Liver (tissue), 10 donors: ENCODE results near the gene HPRT1. TPM values are rescaled to one million over a fixed set of nuclear protein-coding genes. Genes with fewer than 3 reads are reported as not detected.
A peak's percentile ranks its signal among the peaks of the same experiment; 100 is the strongest.

Experiments
- DNase-seq: peaks from one replicate; pipeline ENCODE4 v3.0.0-alpha.2; 2017; ENCODE audit warnings: low spot score
- H3K27ac ChIP-seq, 2 donors: one replicate each; pipeline ENCODE4 v1.7.0; 2013; ENCODE audit warnings: inconsistent platforms in 2 of 2, low read length in 2 of 2, control low read depth in 1 of 2, low read depth in 1 of 2, mild to moderate bottlenecking in 1 of 2
- H3K27me3 ChIP-seq, 4 donors: one replicate each; pipeline versions ENCODE4 v1.6.1 to v1.7.0; 2013; ENCODE audit warnings: low read length in 3 of 4, inconsistent platforms in 1 of 4, mild to moderate bottlenecking in 1 of 4, moderate library complexity in 1 of 4; ENCODE audit not compliant: control insufficient read depth in 4 of 4, insufficient read depth in 4 of 4
- H3K36me3 ChIP-seq, 4 donors: one replicate each; pipeline versions ENCODE4 v1.6.1 to v1.7.0; 2013; ENCODE audit warnings: low read length in 3 of 4, mild to moderate bottlenecking in 3 of 4, low read depth in 1 of 4, moderate library complexity in 1 of 4; ENCODE audit not compliant: control insufficient read depth in 4 of 4, insufficient read depth in 3 of 4
- H3K4me1 ChIP-seq, 4 donors: one replicate each; pipeline versions ENCODE4 v1.6.1 to v1.7.0; 2013; ENCODE audit warnings: low read length in 3 of 4, mild to moderate bottlenecking in 3 of 4, moderate library complexity in 1 of 4; ENCODE audit not compliant: control insufficient read depth in 4 of 4, insufficient read depth in 4 of 4
- H3K4me3 ChIP-seq, 3 donors: one replicate each; pipeline versions ENCODE4 v1.6.1 to v1.7.0; 2013; ENCODE audit warnings: low read length in 3 of 3, control low read depth in 1 of 3, low read depth in 1 of 3, mild to moderate bottlenecking in 1 of 3
- H3K9ac ChIP-seq, 2 donors: one replicate each; pipeline ENCODE4 v1.7.0; 2013; ENCODE audit warnings: low read length in 2 of 2, mild to moderate bottlenecking in 2 of 2, moderate library complexity in 2 of 2, control low read depth in 1 of 2, low read depth in 1 of 2
- H3K9me3 ChIP-seq, 4 donors: one replicate each; pipeline versions ENCODE4 v1.6.1 to v1.7.0; 2013; ENCODE audit warnings: low read length in 3 of 4; ENCODE audit not compliant: control insufficient read depth in 4 of 4
- FOXA2 ChIP-seq: IDR thresholded peaks from 2 replicates; pipeline ENCODE4 v1.6.1; 2016; ENCODE audit warnings: antibody characterized with exemption
- HNF4A ChIP-seq, 2 donors: conservative IDR thresholded peaks; 2 replicates each; pipeline ENCODE4 v1.6.1; 2016; ENCODE audit warnings: antibody characterized with exemption in 2 of 2, mild to moderate bottlenecking in 2 of 2
- HNF4G ChIP-seq: IDR thresholded peaks from 2 replicates; pipeline ENCODE4 v1.6.1; 2016; ENCODE audit warnings: antibody characterized with exemption
- JUND ChIP-seq, 2 donors: IDR thresholded peaks; 2 replicates each; pipeline ENCODE4 v1.6.1; 2016; ENCODE audit warnings: antibody characterized with exemption in 2 of 2
- RXRA ChIP-seq, 2 donors: IDR thresholded peaks; 2 replicates each; pipeline ENCODE4 v1.6.1; 2017 to 2018; ENCODE audit warnings: antibody characterized with exemption in 2 of 2, mild to moderate bottlenecking in 1 of 2
- WGBS: extraction: QIAGEN DNeasy Blood & Tissue Kit; methylation state at CpG from one replicate; pipeline ENCODE4 v1.1.7; 2013; 5-methylcytosine and 5-hydroxymethylcytosine counted together
- polyA plus RNA-seq, 2 donors: library from polyadenylated mRNA; stranded (reverse) in 1 of 2; unstranded in 1 of 2; fragments of 200-250 nt in 1 of 2; fragments of >200 nt in 1 of 2; fragmentation: Nextera tagmentation in 1 of 2; extraction: Ambion mirVana in 1 of 2; gene quantifications; one replicate each; pipeline versions ENCODE4 v1.2.1 to v1.2.3, GENCODE V29; 2013 to 2015
- small RNA-seq: library from RNA; depleted of rRNA; stranded (forward); fragments of <200 nt; gene quantifications from one replicate; pipeline ENCODE3, GENCODE V24; 2014
- total RNA-seq, 2 donors: library from RNA; depleted of rRNA; stranded (reverse); fragments of >200 nt; gene quantifications; one replicate each; pipeline ENCODE4 v1.2.3, GENCODE V29; 2014
- TF ChIP-seq, protein P1 (sequence below): IDR thresholded peaks from 2 replicates; pipeline ENCODE4 v1.6.1; 2016; ENCODE audit warnings: antibody characterized with exemption
- TF ChIP-seq, protein P2 (sequence below): IDR thresholded peaks from 2 replicates; pipeline ENCODE4 v1.6.1; 2016; ENCODE audit warnings: antibody characterized with exemption
- TF ChIP-seq, protein P3 (sequence below): IDR thresholded peaks from 2 replicates; pipeline ENCODE4 v1.6.1; 2016; ENCODE audit warnings: antibody characterized with exemption
- donor health status: healthy.
- donor health status: healthy.
- donor health status: healthy.
- donor health status: healthy.
- donor health status: healthy.

The HPRT1 gene
- total and polyA plus RNA-seq, 4 donors = 5.7 to 18.4 (median 12.1) TPM

DNA sequence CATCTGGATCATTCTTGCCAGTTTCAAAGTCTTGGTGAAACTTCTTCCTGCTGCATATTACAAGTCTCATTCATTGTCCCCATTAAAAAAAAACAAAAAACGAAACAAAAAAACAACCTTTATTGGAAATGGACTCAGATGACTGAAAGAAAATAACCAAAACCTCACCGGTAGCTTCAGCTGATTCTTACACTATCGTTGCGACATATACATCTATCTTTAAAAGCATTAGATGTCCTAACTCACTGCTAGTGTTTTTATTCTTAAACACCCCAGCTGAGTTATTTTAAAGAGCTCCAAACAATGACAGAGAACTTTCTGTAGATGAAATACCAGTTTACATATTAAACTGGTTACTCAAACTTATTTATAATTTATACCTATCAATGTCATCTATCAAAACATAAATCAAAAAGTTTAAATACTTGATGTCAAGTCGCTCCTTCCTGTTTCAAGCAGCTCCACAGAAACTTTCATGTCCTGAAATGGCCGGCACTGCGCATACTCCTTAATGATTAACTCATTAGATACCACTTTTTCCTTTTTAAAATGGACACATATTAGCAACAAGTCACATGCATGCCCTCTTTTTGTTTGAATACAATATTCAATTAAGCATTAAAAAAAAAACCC, 87.2 kb downstream of the HPRT1 start:
- no peaks in the 10 kb centered on the region for H3K36me3 ChIP-seq
- H3K9me3 ChIP-seq = peaks cover 0 to 2% (median 0%) of the 10 kb centered on the region in 4 donors
- H3K27ac ChIP-seq = no peak overlapping the region
- TF ChIP-seq, protein P1, sequence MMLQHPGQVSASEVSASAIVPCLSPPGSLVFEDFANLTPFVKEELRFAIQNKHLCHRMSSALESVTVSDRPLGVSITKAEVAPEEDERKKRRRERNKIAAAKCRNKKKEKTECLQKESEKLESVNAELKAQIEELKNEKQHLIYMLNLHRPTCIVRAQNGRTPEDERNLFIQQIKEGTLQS = no peak
- no peak for TF ChIP-seq JUND (IDR thresholded peaks at IDR 0.05)
- TF ChIP-seq RXRA (IDR thresholded peaks at IDR 0.05) = no peak
- TF ChIP-seq, protein P2, sequence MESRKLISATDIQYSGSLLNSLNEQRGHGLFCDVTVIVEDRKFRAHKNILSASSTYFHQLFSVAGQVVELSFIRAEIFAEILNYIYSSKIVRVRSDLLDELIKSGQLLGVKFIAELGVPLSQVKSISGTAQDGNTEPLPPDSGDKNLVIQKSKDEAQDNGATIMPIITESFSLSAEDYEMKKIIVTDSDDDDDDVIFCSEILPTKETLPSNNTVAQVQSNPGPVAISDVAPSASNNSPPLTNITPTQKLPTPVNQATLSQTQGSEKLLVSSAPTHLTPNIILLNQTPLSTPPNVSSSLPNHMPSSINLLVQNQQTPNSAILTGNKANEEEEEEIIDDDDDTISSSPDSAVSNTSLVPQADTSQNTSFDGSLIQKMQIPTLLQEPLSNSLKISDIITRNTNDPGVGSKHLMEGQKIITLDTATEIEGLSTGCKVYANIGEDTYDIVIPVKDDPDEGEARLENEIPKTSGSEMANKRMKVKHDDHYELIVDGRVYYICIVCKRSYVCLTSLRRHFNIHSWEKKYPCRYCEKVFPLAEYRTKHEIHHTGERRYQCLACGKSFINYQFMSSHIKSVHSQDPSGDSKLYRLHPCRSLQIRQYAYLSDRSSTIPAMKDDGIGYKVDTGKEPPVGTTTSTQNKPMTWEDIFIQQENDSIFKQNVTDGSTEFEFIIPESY = no peak
- no peak for TF ChIP-seq FOXA2
- no peak for TF ChIP-seq HNF4A (conservative IDR thresholded peaks at IDR 0.05)
- TF ChIP-seq HNF4G = no peak
- H3K9ac ChIP-seq = no peak overlapping the region
- H3K4me3 ChIP-seq = no peak overlapping the region
- 29% methylated on average over 7 of the region's 7 CpGs for WGBS
- peaks cover 0 to 20% (median 1%) of the 10 kb centered on the region in 4 donors for H3K27me3 ChIP-seq
- H3K4me1 ChIP-seq = peaks cover 0 to 13% (median 11%) of the 10 kb centered on the region in 4 donors
- no peak for DNase-seq

DNA sequence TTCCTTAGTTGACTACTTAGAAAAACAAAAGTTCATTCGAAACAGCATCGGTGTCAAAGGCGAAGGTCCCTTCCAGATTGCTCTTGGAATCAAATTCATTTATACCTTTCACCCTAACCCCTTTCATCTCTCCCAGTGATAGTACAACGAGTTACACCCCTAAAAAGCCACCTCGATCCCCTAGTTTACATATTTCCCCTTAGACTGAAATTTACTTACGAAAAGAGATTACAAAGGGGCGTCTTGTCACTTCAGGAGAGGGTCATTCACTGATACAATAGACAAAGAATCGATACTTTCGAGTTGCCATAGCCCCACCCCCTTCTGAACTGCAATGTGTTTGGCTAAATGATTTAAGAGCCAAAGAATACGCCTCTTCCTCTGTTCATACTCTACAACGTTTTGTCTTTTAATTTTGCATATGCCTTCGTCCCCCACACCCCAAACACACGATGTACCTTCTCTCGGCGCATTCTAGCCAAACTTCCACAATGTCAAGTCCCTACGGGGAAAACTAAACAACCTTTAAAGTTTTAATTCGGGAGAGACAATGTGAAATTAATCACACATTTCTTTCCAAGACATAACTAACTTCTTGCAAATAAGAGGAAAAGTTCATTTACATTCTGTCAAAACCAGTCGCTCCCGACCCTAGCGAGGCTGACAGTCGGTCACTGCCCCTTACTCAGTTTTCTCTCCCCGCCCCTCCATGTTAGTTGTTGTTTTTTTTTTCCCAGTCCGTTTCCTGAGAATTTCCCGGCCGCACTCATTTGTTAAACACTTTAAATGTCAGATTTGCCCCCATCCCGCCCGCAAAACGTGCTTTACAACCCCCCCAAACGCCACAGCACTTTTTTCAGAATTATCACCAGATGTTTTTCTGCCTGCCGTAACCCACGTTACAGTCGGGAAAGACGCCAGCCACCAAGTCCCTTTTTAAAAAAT, 88.6 kb downstream of the HPRT1 start:
- 6% methylated on average over 33 of the region's 33 CpGs for WGBS
- Histone ChIP-seq H3K4me1 (peaks cover 0 to 13% (median 11%) of the 10 kb centered on the region in 4 donors), H3K27me3 (peaks cover 0 to 17% (median 1%) of the 10 kb centered on the region in 4 donors), H3K36me3 (no peaks in the 10 kb centered on the region), H3K27ac (peak overlapping the region; percentile 32 to 69), H3K4me3 (peak overlapping the region; percentile 41 to 49 (median 48)), H3K9me3 (peaks cover 0 to 2% (median 0%) of the 10 kb centered on the region in 4 donors), H3K9ac (peak overlapping the region in 1 of 2 donors; percentile 45)
- no peak for DNase-seq
- TF ChIP-seq, protein P3, sequence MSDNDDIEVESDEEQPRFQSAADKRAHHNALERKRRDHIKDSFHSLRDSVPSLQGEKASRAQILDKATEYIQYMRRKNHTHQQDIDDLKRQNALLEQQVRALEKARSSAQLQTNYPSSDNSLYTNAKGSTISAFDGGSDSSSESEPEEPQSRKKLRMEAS = no peak
- TF ChIP-seq, protein P1 = no peak

Small RNA genes within 50 kb of the gene (small RNA-seq; reads per million reads assigned to genes)
- not detected for gene AC004383.1
- gene MIR450A1 = not detected
- 0.24 reads per million, percentile 14 among the genes with 10 or more reads in this experiment for gene MIR450A2
- 21.4 reads per million, percentile 96 among the genes with 10 or more reads in this experiment for gene MIR450B
- gene MIR503 = 4.9 reads per million, percentile 92 among the genes with 10 or more reads in this experiment
- 17.0 reads per million, percentile 95 among the genes with 10 or more reads in this experiment for gene MIR542

Other genes starting within 250 kb of the HPRT1 start
- gene CCDC160, start 223.0 kb upstream of the HPRT1 start, total RNA-seq = under 1 TPM in 1 of 2 donors, not detected in 1; 0.17 TPM
- gene CCDC160, start 223.0 kb upstream of the HPRT1 start, polyA plus RNA-seq = under 1 TPM in 1 of 2 donors, not detected in 1; 0.05 TPM
- gene PHF6, start 86.9 kb upstream of the HPRT1 start, total RNA-seq = 10 to 100 TPM in 1 of 2 donors, 1 to 10 TPM in 1; 8.0 to 17.5 TPM
- gene PHF6, start 86.9 kb upstream of the HPRT1 start, polyA plus RNA-seq = 1 to 10 TPM; 2.8 to 3.8 TPM
- not detected for gene PLAC1, start 198.3 kb downstream of the HPRT1 start, total RNA-seq
- gene PLAC1, start 198.3 kb downstream of the HPRT1 start, polyA plus RNA-seq = not detected